Esophagus squamous epithelium (tissue), 4 donors: ENCODE data around the gene HOXA11.

Source experiments
- POLR2A ChIP-seq, 4 donors: fragments of 450-650 bp; IDR thresholded peaks; one replicate each; pipeline ENCODE4 v1.6.1; 2017; ENCODE audit warnings: antibody characterized with exemption in 4 of 4, mild to moderate bottlenecking in 4 of 4, moderate library complexity in 3 of 4
- TF ChIP-seq, protein P1 (sequence below), 6 experiments: fragments of 450-650 bp in 4 of 6; fragments of 200-600 bp in 2 of 6; sonication (generic) in 2 of 6; IDR thresholded peaks; one replicate each; pipeline ENCODE4 v1.5.1; 2016 to 2019; ENCODE audit warnings: antibody characterized with exemption in 6 of 6, mild to moderate bottlenecking in 4 of 6, moderate library complexity in 4 of 6

DNA sequence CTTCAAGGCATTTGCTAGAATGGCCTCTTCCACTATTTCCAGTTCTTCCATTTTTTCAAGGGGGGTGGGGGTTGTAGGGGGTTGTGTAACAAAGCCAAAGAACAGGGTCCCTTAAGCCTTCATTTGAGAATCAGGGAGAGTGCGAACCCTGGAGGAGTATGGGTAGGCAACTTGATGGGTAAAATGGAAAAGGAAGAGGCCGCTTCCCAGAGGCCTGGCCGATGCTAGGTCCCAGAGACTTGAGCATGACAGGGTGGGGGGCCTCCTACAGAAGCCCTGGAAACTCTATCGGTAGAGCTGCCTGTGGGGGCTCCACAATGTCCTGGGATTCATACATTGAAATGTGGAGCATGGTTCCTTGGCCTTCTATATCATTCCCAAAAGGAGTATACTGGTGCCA is 24.0 kb upstream of the HOXA11 start:
- TF ChIP-seq, protein P1, sequence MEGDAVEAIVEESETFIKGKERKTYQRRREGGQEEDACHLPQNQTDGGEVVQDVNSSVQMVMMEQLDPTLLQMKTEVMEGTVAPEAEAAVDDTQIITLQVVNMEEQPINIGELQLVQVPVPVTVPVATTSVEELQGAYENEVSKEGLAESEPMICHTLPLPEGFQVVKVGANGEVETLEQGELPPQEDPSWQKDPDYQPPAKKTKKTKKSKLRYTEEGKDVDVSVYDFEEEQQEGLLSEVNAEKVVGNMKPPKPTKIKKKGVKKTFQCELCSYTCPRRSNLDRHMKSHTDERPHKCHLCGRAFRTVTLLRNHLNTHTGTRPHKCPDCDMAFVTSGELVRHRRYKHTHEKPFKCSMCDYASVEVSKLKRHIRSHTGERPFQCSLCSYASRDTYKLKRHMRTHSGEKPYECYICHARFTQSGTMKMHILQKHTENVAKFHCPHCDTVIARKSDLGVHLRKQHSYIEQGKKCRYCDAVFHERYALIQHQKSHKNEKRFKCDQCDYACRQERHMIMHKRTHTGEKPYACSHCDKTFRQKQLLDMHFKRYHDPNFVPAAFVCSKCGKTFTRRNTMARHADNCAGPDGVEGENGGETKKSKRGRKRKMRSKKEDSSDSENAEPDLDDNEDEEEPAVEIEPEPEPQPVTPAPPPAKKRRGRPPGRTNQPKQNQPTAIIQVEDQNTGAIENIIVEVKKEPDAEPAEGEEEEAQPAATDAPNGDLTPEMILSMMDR (IDR thresholded peaks at IDR 0.05) = no peak
- TF ChIP-seq POLR2A (IDR thresholded peaks at IDR 0.05) = no peak
